Activated CD8-positive, alpha-beta memory T cell treated with anti-CD3 and anti-CD28 coated beads, Interleukin-2, amount 10 ng/mL, durations not matched to agents 7 days and 5 days (primary cell): ENCODE data around the gene R3HCC1L. TPM values are rescaled to one million over a fixed set of nuclear protein-coding genes. Genes with fewer than 3 reads are reported as not detected.
A peak's percentile ranks its signal among the peaks of the same experiment; 100 is the strongest.
"Not testable (repeated sequence)": the region's sequence is repeated elsewhere in the genome, so short reads cannot be mapped to it uniquely, and the experiment has no call there.

Experiments
- ATAC-seq: fragments of 150-1000 bp; cut with Tn5 transposase; one replicate; pipeline ENCODE4 v1.10.0; 2021; ENCODE audit warnings: moderate library complexity
- CTCF ChIA-PET: fragments of 350-600 bp; sonication (Branson Sonifier 250); formaldehyde crosslinking; loops from one replicate; lab custom pipeline; 2021; ENCODE audit warnings: antibody characterized with exemption; lab: Charles Lee
- DNase-seq: peaks from one replicate; pipeline ENCODE4 v3.0.0-alpha.2; 2020
- H3K27ac Mint-ChIP-seq: one replicate; pipeline ENCODE4 v1.8.0; 2021; ENCODE audit warnings: mild to moderate bottlenecking, mixed read lengths
- H3K27me3 Mint-ChIP-seq: one replicate; pipeline ENCODE4 v1.8.0; 2021; ENCODE audit warnings: mixed read lengths
- H3K36me3 Mint-ChIP-seq: one replicate; pipeline ENCODE4 v1.8.0; 2021; ENCODE audit warnings: mild to moderate bottlenecking, mixed read lengths
- H3K4me1 Mint-ChIP-seq: one replicate; pipeline ENCODE4 v1.8.0; 2021; ENCODE audit warnings: mixed read lengths
- H3K4me3 Mint-ChIP-seq: one replicate; pipeline ENCODE4 v1.8.0; 2021; ENCODE audit warnings: mild to moderate bottlenecking, moderate library complexity, mixed read lengths
- H3K9me3 Mint-ChIP-seq: one replicate; pipeline ENCODE4 v1.8.0; 2022; ENCODE audit warnings: low read depth, mixed read lengths
- total RNA-seq, 2 experiments: library from RNA; stranded (reverse); gene quantifications; one replicate each; pipeline ENCODE4 v1.2.3, GENCODE V29; 2021

R3HCC1L gene
- total RNA-seq, 2 experiments from 2014 or later = 17.4 to 19.1 TPM

- H3K4me3 Mint-ChIP-seq = no peak overlapping the region
- CTCF ChIA-PET = interaction anchor here (4.2 kb wide), 1 partner anchor 141 kb away, joined by 32 read pairs; no protein-coding TSS in a partner anchor
- no peaks in the 10 kb centered on the region for H3K27me3 Mint-ChIP-seq
- H3K4me1 Mint-ChIP-seq = peaks cover 3% of the 10 kb centered on the region
- DNase-seq (no peak), ATAC-seq (no peak)
- peaks cover 26% of the 10 kb centered on the region for H3K36me3 Mint-ChIP-seq
- no peaks in the 10 kb centered on the region for H3K9me3 Mint-ChIP-seq
- H3K27ac Mint-ChIP-seq = no peak overlapping the region
These were observed 34.3 kb downstream of the R3HCC1L start for GRCh38 chr10:98168766-98169165.

- Mint-ChIP-seq H3K27me3 (no peaks in the 10 kb centered on the region), H3K9me3 (no peaks in the 10 kb centered on the region), H3K36me3 (peaks cover 22% of the 10 kb centered on the region), H3K4me3 (no peak overlapping the region), H3K27ac (no peak overlapping the region), H3K4me1 (peaks cover 3% of the 10 kb centered on the region)
- CTCF ChIA-PET = interaction anchor here (0.7 to 4.2 kb wide), 4 partner anchors 8 to 140 kb away, joined by 4 to 32 read pairs (median 4); no protein-coding TSS in a partner anchor
- DNase-seq (no peak), ATAC-seq (no peak)
These were observed 34.9 kb downstream of the R3HCC1L start for GRCh38 chr10:98169379-98169778.

- no peaks in the 10 kb centered on the region for H3K4me1 Mint-ChIP-seq
- no peak overlapping the region for H3K4me3 Mint-ChIP-seq
- DNase-seq (peak; percentile 46), ATAC-seq (no peak)
- CTCF ChIA-PET = interaction anchor here (0.5 to 4.2 kb wide), 16 partner anchors 9 to 1155 kb away, joined by 3 to 32 read pairs (median 3); partner anchors contain the start of gene R3HCC1L
- peaks cover 21% of the 10 kb centered on the region for H3K36me3 Mint-ChIP-seq
- H3K27ac Mint-ChIP-seq = no peak overlapping the region
- H3K27me3 Mint-ChIP-seq = no peaks in the 10 kb centered on the region
- no peaks in the 10 kb centered on the region for H3K9me3 Mint-ChIP-seq
These were observed 36.0 kb downstream of the R3HCC1L start for GRCh38 chr10:98170249-98171117.

GRCh38 chr10:98172073-98172472 is 37.6 kb downstream of the R3HCC1L start:
- peaks cover 24% of the 10 kb centered on the region for H3K36me3 Mint-ChIP-seq
- no peaks in the 10 kb centered on the region for H3K9me3 Mint-ChIP-seq
- H3K27ac Mint-ChIP-seq = no peak overlapping the region
- no peak for DNase-seq
- H3K4me1 Mint-ChIP-seq = peaks cover under 1% of the 10 kb centered on the region
- no peaks in the 10 kb centered on the region for H3K27me3 Mint-ChIP-seq
- no peak overlapping the region for H3K4me3 Mint-ChIP-seq
- ATAC-seq = no peak
- CTCF ChIA-PET = interaction anchor here (0.9 to 4.2 kb wide), 6 partner anchors 13 to 137 kb away, joined by 3 to 32 read pairs (median 4); no protein-coding TSS in a partner anchor

- CTCF ChIA-PET = interaction anchor here (1.4 kb wide), 1 partner anchor 16 kb away, joined by 5 read pairs; no protein-coding TSS in a partner anchor
- Mint-ChIP-seq H3K4me1 (peaks cover 4% of the 10 kb centered on the region), H3K27me3 (no peaks in the 10 kb centered on the region), H3K9me3 (no peaks in the 10 kb centered on the region), H3K4me3 (no peak overlapping the region), H3K36me3 (peaks cover 28% of the 10 kb centered on the region), H3K27ac (no peak overlapping the region)
- no peak for ATAC-seq
- DNase-seq = no peak
These were observed 38.0 kb downstream of the R3HCC1L start for GRCh38 chr10:98172495-98172894.

GRCh38 chr10:98173260-98173659 is 38.8 kb downstream of the R3HCC1L start:
- H3K9me3 Mint-ChIP-seq = no peaks in the 10 kb centered on the region
- no peaks in the 10 kb centered on the region for H3K27me3 Mint-ChIP-seq
- ATAC-seq (no peak), DNase-seq (no peak)
- peaks cover 5% of the 10 kb centered on the region for H3K4me1 Mint-ChIP-seq
- CTCF ChIA-PET = no interaction called here
- H3K36me3 Mint-ChIP-seq = peaks cover 34% of the 10 kb centered on the region
- no peak overlapping the region for H3K27ac Mint-ChIP-seq
- H3K4me3 Mint-ChIP-seq = no peak overlapping the region

- H3K4me3 Mint-ChIP-seq, H3K9me3 Mint-ChIP-seq, ATAC-seq, DNase-seq, H3K27me3 Mint-ChIP-seq, H3K27ac Mint-ChIP-seq: not testable (repeated sequence)
- Mint-ChIP-seq H3K4me1 (peaks cover 18% of the 10 kb centered on the region), H3K36me3 (peaks cover 81% of the 10 kb centered on the region)
- CTCF ChIA-PET = interaction anchor here (1.5 kb wide), 1 partner anchor 12 kb away, joined by 4 read pairs; no protein-coding TSS in a partner anchor
These were observed 48.0 kb downstream of the R3HCC1L start for GRCh38 chr10:98182351-98182915.

- no peak overlapping the region for H3K27ac Mint-ChIP-seq
- no peak overlapping the region for H3K4me3 Mint-ChIP-seq
- ATAC-seq (no peak), DNase-seq (no peak)
- CTCF ChIA-PET = no interaction called here
- H3K36me3 Mint-ChIP-seq = peaks cover 72% of the 10 kb centered on the region
- peaks cover 11% of the 10 kb centered on the region for H3K4me1 Mint-ChIP-seq
- no peaks in the 10 kb centered on the region for H3K9me3 Mint-ChIP-seq
- no peaks in the 10 kb centered on the region for H3K27me3 Mint-ChIP-seq
These were observed 52.2 kb downstream of the R3HCC1L start for GRCh38 chr10:98186681-98187080.

- DNase-seq, H3K4me3 Mint-ChIP-seq, H3K27me3 Mint-ChIP-seq, H3K9me3 Mint-ChIP-seq, ATAC-seq, H3K27ac Mint-ChIP-seq, CTCF ChIA-PET, H3K4me1 Mint-ChIP-seq: not testable (repeated sequence)
- H3K36me3 Mint-ChIP-seq = peaks cover 66% of the 10 kb centered on the region
These were observed 56.3 kb downstream of the R3HCC1L start for GRCh38 chr10:98190773-98191172.

GRCh38 chr10:98193037-98193436 is 58.6 kb downstream of the R3HCC1L start:
- ATAC-seq (no peak), DNase-seq (no peak)
- Mint-ChIP-seq H3K27me3 (no peaks in the 10 kb centered on the region), H3K9me3 (no peaks in the 10 kb centered on the region), H3K4me3 (no peak overlapping the region), H3K36me3 (peaks cover 58% of the 10 kb centered on the region), H3K27ac (no peak overlapping the region), H3K4me1 (peaks cover 10% of the 10 kb centered on the region)
- CTCF ChIA-PET = no interaction called here

GRCh38 chr10:98194633-98195032 is 60.2 kb downstream of the R3HCC1L start:
- Mint-ChIP-seq H3K27me3 (no peaks in the 10 kb centered on the region), H3K36me3 (peaks cover 52% of the 10 kb centered on the region), H3K27ac (no peak overlapping the region), H3K4me1 (peaks cover 10% of the 10 kb centered on the region), H3K9me3 (no peaks in the 10 kb centered on the region), H3K4me3 (no peak overlapping the region)
- CTCF ChIA-PET = no interaction called here
- DNase-seq (no peak), ATAC-seq (no peak)

GRCh38 chr10:98195120-98195519 is 60.7 kb downstream of the R3HCC1L start:
- CTCF ChIA-PET = no interaction called here
- Mint-ChIP-seq H3K27me3 (no peaks in the 10 kb centered on the region), H3K9me3 (no peaks in the 10 kb centered on the region), H3K27ac (no peak overlapping the region), H3K36me3 (peaks cover 49% of the 10 kb centered on the region), H3K4me3 (no peak overlapping the region), H3K4me1 (peaks cover 10% of the 10 kb centered on the region)
- ATAC-seq = no peak
- DNase-seq = no peak

GRCh38 chr10:98196985-98197384 is 62.5 kb downstream of the R3HCC1L start:
- Mint-ChIP-seq H3K9me3 (no peaks in the 10 kb centered on the region), H3K27me3 (no peaks in the 10 kb centered on the region), H3K36me3 (peaks cover 34% of the 10 kb centered on the region), H3K4me1 (peaks cover 10% of the 10 kb centered on the region), H3K4me3 (no peak overlapping the region), H3K27ac (no peak overlapping the region)
- CTCF ChIA-PET = no interaction called here
- no peak for ATAC-seq
- DNase-seq = no peak
